ENCODE data around the gene NMS. TPM values are rescaled to one million over a fixed set of nuclear protein-coding genes. Genes with fewer than 3 reads are reported as not detected.

Gene NMS
- total RNA-seq, 2 experiments from 2014 or later: not detected

DNA sequence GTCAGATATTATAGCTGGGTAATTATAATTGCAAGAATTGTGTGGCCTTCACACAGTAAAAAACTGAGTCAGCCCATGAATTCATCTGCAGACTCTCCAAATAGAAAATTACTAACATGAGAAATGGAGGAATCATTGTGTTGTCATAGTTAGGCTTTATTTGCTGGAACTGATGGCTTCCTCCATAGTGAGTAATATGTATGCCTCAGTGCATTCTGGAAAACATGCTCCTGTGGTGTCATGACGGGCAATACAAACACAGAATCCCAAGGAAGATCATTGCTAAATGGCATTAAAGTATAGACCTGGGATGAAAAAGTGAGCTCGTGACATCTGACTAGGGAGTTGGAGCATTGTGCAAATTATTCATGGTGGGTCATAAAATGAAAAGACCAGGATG lies 23.6 kb upstream of the NMS start:
- H3K4me2 ChIP-seq (ENCODE audit: low read length): no peak overlapping the region
- no peak for DNase-seq (ENCODE audit: low spot score)
- POLR2A ChIA-PET: no interaction called here
- TF ChIP-seq EZH2phosphoT487 (IDR thresholded peaks at IDR 0.05; ENCODE audit: borderline replicate concordance, low read depth, low read length): no peak
- no peak overlapping the region for H2AFZ ChIP-seq (ENCODE audit: low read length)
- no peaks in the 10 kb centered on the region for H3K79me2 ChIP-seq (ENCODE audit: insufficient read depth, low read depth, low read length)
- H3K4me3 ChIP-seq (ENCODE audit: low read depth, low read length, poor library complexity, severe bottlenecking): no peak overlapping the region
- no peaks in the 10 kb centered on the region; the same call in 1 of the 2 replicates for H3K9me2 ChIP-seq (ENCODE audit: insufficient read depth, low read length)
- BruUV-seq (replicated peaks): no TSS peak
- H4K20me1 ChIP-seq (ENCODE audit: insufficient read depth, low read length): no peaks in the 10 kb centered on the region
- no peaks in the 10 kb centered on the region for H3K36me3 ChIP-seq (ENCODE audit: insufficient read depth, low read length)
- 0 out of 2 replicates have a peak, but pooled peaks cover 5% of the 10 kb centered on the region for H3K9me3 ChIP-seq (ENCODE audit: low read length)
- no peak overlapping the region for H3K27ac ChIP-seq (ENCODE audit: low read depth, low read length, poor library complexity, severe bottlenecking)
- H3K4me1 ChIP-seq (ENCODE audit: insufficient read depth, low read length, poor library complexity, severe bottlenecking): no peaks in the 10 kb centered on the region
- intact Hi-C loops (cut with micrococcal nuclease; ENCODE audit: unreplicated experiment): no loop called here
- CTCF ChIA-PET (ENCODE audit: unreplicated experiment): no interaction called here

DNA sequence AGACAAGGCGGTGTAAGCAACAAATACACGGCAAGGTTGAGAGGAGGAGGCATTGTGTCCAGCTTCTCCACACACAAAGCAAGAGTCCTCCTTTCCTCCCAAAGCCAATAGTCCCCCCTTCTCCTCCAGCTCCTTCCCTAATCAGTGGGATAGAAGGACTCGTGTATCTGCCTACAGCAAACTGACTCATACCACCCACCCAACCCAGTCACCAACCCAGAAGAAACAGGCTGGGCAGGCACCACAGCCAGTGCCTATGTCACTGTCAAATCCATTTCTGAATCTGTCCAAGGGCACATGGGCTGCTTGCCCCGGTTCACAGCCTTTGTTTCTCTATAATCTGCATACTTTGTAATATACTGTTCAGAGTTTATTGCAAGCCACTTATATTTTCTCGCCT lies 19.2 kb upstream of the NMS start:
- no peak overlapping the region for H2AFZ ChIP-seq (ENCODE audit: low read length)
- intact Hi-C loops (cut with micrococcal nuclease; ENCODE audit: unreplicated experiment): no loop called here
- TF ChIP-seq, protein P1, sequence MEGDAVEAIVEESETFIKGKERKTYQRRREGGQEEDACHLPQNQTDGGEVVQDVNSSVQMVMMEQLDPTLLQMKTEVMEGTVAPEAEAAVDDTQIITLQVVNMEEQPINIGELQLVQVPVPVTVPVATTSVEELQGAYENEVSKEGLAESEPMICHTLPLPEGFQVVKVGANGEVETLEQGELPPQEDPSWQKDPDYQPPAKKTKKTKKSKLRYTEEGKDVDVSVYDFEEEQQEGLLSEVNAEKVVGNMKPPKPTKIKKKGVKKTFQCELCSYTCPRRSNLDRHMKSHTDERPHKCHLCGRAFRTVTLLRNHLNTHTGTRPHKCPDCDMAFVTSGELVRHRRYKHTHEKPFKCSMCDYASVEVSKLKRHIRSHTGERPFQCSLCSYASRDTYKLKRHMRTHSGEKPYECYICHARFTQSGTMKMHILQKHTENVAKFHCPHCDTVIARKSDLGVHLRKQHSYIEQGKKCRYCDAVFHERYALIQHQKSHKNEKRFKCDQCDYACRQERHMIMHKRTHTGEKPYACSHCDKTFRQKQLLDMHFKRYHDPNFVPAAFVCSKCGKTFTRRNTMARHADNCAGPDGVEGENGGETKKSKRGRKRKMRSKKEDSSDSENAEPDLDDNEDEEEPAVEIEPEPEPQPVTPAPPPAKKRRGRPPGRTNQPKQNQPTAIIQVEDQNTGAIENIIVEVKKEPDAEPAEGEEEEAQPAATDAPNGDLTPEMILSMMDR (conservative IDR thresholded peaks at IDR 0.05; ENCODE audit: low read length): no peak
- TF ChIP-seq EZH2phosphoT487 (IDR thresholded peaks at IDR 0.05; ENCODE audit: borderline replicate concordance, low read depth, low read length): no peak
- H3K4me1 ChIP-seq (ENCODE audit: insufficient read depth, low read length, poor library complexity, severe bottlenecking): no peaks in the 10 kb centered on the region
- no peak for DNase-seq (ENCODE audit: low spot score)
- H4K20me1 ChIP-seq (ENCODE audit: insufficient read depth, low read length): no peaks in the 10 kb centered on the region
- H3K27ac ChIP-seq (ENCODE audit: low read depth, low read length, poor library complexity, severe bottlenecking): no peak overlapping the region
- no peaks in the 10 kb centered on the region for H3K36me3 ChIP-seq (ENCODE audit: insufficient read depth, low read length)
- H3K79me2 ChIP-seq (ENCODE audit: insufficient read depth, low read depth, low read length): no peaks in the 10 kb centered on the region
- peaks cover 4% of the 10 kb centered on the region for H3K9me3 ChIP-seq (ENCODE audit: low read length)
- ChIA-PET POLR2A (interaction anchor here (0.6 to 0.9 kb wide), 2 partner anchors 17 to 49 kb away, joined by 3 to 4 read pairs; no protein-coding TSS in a partner anchor), CTCF (ENCODE audit: unreplicated experiment) (no interaction called here)
- no peak overlapping the region for H3K4me3 ChIP-seq (ENCODE audit: low read depth, low read length, poor library complexity, severe bottlenecking)
- BruUV-seq (replicated peaks): no TSS peak
- no peaks in the 10 kb centered on the region for H3K9me2 ChIP-seq (ENCODE audit: insufficient read depth, low read length)
- H3K4me2 ChIP-seq (ENCODE audit: low read length): no peak overlapping the region

DNA sequence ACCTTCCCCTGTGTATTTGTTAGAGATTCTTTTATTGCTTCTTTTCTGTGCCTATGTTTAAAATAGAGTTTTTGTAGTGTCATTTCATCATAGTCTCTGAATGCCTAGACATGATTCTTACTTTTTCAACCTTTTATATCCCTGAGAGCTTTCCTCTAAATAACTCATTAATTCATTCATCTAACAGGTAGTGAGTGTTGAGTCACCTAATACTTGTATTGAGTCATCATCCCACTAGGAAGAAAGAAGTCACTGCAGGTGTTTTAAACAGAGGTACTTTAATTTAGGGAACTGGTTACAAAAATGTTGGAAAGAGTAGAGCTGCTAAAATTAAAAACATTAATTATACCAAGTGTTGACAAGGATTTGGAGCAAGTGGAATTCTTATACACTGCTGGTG lies 18.5 kb upstream of the NMS start:
- Histone ChIP-seq H3K79me2 (ENCODE audit: insufficient read depth, low read depth, low read length) (no peaks in the 10 kb centered on the region), H4K20me1 (ENCODE audit: insufficient read depth, low read length) (no peaks in the 10 kb centered on the region), H3K27ac (ENCODE audit: low read depth, low read length, poor library complexity, severe bottlenecking) (no peak overlapping the region), H2AFZ (ENCODE audit: low read length) (no peak overlapping the region), H3K9me3 (ENCODE audit: low read length) (peaks cover 7% of the 10 kb centered on the region), H3K36me3 (ENCODE audit: insufficient read depth, low read length) (no peaks in the 10 kb centered on the region), H3K4me1 (ENCODE audit: insufficient read depth, low read length, poor library complexity, severe bottlenecking) (no peaks in the 10 kb centered on the region), H3K9me2 (ENCODE audit: insufficient read depth, low read length) (no peaks in the 10 kb centered on the region), H3K4me3 (ENCODE audit: low read depth, low read length, poor library complexity, severe bottlenecking) (no peak overlapping the region), H3K4me2 (ENCODE audit: low read length) (no peak overlapping the region)
- BruUV-seq (replicated peaks): no TSS peak
- POLR2A ChIA-PET: no interaction called here
- TF ChIP-seq, protein P1 (conservative IDR thresholded peaks at IDR 0.05; ENCODE audit: low read length): no peak
- TF ChIP-seq EZH2phosphoT487 (IDR thresholded peaks at IDR 0.05; ENCODE audit: borderline replicate concordance, low read depth, low read length): no peak
- intact Hi-C loops (cut with micrococcal nuclease; ENCODE audit: unreplicated experiment): no loop called here
- no peak for DNase-seq (ENCODE audit: low spot score)
- CTCF ChIA-PET (ENCODE audit: unreplicated experiment): no interaction called here
